ENCODE measurements around the gene ITPR3. TPM values are rescaled to one million over a fixed set of nuclear protein-coding genes. Genes with fewer than 3 reads are reported as not detected.

The ITPR3 gene
- total RNA-seq, 1 experiment from 2014 or later = 24.4 TPM

GRCh38 chr6:33670086-33670660, 49.1 kb downstream of the ITPR3 start:
- DNase-seq (ENCODE audit: low read depth) = no peak

- DNase-seq (ENCODE audit: low read depth) = no peak
Observed at GRCh38 chr6:33670971-33671743, 50.0 kb downstream of the ITPR3 start.

DNA sequence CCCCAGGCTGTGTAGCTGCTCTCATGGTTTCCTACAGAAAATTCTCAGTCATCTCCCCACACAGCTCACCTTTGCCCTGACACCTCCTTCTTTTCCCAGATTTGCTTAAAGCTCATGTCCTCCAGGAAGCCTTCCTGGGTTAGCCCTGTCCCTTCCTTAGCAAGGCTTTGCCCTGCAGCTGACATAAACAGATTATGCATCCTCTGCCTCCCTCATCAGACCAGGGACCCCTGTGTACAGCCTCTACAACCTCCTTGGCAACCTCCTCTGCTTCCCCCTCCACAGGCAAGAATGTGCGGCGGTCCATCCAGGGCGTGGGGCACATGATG, 50.6 kb downstream of the ITPR3 start:
- peak; percentile 8 for DNase-seq (ENCODE audit: low read depth)

GRCh38 chr6:33672808-33673207, 51.7 kb downstream of the ITPR3 start:
- DNase-seq (ENCODE audit: low read depth) = peak; percentile 95

DNA sequence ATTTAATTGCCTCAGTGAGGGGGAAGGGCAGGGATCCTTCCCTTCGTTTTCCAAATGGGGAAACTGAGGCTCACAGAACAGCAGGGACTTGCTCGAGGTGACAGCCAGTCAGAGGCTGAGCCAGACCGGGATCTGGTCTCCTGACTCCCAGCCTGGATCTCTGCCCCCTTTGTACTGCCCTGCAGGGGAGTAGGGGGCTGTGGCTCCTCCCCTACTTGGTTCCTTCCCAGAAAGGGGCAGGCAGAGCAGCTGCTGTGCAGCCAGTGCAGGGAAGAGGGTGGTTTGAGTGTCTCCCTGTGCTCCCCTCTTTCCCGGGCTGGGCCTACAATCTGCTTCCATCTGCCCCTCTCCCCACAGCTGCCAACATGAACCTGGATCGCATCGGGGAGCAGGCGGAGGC, 52.7 kb downstream of the ITPR3 start:
- DNase-seq (ENCODE audit: low read depth) = no peak

GRCh38 chr6:33675968-33676367, 54.8 kb downstream of the ITPR3 start:
- DNase-seq (ENCODE audit: low read depth) = no peak

- no peak for DNase-seq (ENCODE audit: low read depth)
Observed at GRCh38 chr6:33676416-33677142, 55.5 kb downstream of the ITPR3 start.

GRCh38 chr6:33677143-33677660, 56.1 kb downstream of the ITPR3 start:
- DNase-seq (ENCODE audit: low read depth) = no peak

DNA sequence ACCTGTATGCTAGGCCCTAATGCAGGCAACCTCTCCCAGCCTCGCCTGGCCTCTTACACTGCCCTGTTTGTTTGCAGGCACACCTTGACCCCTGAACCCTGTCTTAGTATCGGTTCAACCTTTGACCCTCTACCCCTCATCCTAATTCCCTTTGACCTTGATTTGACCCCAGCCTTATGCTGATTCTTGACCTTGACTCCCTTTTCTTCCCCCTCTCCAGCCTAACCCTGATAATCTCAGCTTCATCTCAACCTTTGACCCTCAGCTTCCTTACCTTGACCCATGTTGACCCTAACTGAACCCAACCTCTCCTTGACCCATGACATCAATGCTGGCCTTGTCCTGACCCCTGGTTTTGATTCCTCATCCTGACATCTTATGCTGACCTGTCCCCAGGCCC, 56.6 kb downstream of the ITPR3 start:
- no peak for DNase-seq (ENCODE audit: low read depth)

DNA sequence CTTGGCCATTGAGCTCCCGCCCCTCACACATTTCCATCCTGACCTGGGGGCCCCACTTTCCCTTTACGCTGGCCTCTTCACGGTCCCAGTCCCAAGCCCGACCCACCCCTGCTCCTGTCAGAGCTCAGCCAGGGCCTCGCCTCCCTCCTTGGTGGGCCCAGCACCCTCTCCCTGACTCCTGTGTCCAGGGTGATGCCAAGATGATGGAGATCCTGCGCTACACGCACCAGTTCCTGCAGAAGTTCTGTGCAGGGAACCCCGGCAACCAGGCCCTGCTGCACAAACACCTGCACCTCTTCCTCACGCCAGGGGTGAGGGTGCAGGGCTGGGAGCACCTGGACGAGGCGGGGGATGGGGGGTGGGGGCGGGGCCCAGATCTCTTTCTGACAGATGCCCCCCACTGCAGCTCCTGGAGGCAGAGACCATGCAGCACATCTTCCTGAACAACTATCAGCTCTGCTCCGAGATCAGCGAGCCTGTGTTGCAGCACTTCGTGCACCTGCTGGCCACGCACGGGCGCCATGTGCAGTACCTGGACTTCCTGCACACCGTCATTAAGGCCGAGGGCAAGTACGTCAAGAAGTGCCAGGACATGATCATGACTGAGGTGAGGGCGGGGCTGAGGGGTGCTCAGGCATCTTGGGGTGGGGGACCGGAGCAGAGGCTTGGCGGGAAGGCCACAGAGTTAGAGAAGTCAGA, 57.3 kb downstream of the ITPR3 start:
- no peak for DNase-seq (ENCODE audit: low read depth)

DNA sequence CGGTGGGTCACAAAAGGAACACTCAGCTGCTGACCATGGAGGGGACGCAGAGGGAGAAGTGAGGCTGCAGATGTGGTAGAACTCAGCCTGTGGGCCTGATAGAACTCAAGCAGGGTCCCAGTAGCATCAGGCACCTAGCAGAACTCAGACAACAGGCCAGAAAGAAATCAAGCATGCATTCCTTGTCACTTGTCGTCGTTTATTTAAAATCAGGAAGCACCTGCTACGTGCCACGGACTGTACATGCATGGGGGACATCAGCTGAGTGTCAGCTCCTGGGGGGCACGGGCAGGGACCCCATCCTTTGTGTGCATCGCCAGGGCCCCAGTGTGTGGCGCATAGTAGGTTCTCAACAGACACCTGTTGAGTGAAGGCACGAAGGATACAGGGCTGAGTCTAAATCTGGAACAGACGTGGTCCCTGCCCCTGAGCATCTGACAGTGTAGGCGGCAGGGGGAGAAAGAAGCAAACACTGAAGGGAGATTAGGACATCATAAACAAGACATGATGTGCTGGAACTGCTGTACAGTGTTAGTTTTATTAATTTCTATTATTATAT, 57.9 kb downstream of the ITPR3 start:
- DNase-seq (ENCODE audit: low read depth) = no peak

DNA sequence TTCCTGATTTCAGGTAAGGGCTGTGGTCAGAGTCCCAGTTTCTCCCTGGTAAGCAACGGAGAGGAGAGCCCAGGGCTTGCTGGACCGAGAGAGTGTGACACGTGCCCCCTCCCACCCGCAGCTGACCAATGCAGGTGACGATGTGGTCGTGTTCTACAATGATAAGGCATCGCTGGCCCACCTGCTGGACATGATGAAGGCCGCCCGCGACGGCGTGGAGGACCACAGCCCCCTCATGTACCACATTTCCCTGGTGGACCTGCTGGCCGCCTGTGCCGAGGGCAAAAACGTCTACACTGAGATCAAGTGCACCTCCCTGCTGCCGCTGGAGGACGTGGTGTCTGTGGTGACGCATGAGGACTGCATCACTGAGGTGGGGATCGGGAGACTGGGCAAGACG, 58.6 kb downstream of the ITPR3 start:
- no peak for DNase-seq (ENCODE audit: low read depth)

DNA sequence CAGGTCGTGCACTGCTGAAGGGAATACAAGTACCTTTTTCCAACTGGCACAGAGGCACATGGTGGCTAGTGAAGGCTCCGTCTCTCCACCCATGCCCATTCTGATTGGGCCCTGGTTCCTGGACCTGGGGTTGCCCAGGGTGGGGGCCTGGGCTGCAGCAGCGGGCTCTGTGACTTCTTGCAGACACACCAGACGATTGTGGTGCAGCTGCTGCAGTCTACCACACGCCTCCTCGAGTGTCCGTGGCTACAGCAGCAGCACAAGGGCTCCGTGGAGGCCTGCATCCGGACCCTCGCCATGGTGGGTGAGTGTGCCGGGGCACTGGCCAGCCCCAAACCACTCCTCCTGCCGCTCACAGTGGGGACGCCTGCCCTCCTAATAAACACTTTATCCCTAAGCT, 61.2 kb downstream of the ITPR3 start:
- no peak for DNase-seq (ENCODE audit: low read depth)

DNA sequence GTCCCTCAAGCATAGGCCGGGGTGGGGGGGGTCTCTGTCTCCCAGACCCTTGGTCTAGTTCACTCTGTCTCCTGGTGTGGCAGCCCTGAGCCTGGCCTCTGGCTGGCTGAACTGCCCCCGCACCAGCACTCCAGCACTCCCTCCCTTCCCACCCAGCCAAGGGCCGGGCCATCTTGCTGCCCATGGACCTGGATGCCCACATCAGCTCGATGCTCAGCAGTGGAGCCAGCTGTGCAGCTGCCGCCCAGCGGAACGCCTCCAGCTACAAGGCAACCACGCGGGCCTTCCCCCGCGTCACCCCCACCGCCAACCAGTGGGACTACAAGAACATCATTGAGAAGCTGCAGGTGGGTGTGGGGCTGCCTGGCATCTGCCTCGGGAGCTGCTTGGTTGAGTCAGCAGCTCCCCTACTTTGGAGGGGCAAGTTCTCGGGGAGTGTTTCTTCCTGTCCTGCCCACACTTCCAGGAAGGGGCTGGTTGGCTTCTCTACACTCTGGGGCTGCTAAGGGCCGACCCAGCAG, 62.0 kb downstream of the ITPR3 start:
- DNase-seq (ENCODE audit: low read depth) = peak; percentile 46

- DNase-seq (ENCODE audit: low read depth) = no peak
Observed at GRCh38 chr6:33683576-33684427, 62.7 kb downstream of the ITPR3 start.

- no peak for DNase-seq (ENCODE audit: low read depth)
Observed at GRCh38 chr6:33684428-33684896, 63.3 kb downstream of the ITPR3 start.

GRCh38 chr6:33684983-33685382, 63.9 kb downstream of the ITPR3 start:
- DNase-seq (ENCODE audit: low read depth) = no peak

- no peak for DNase-seq (ENCODE audit: low read depth)
Observed at GRCh38 chr6:33685411-33686224, 64.5 kb downstream of the ITPR3 start.

GRCh38 chr6:33686225-33686924, 65.3 kb downstream of the ITPR3 start:
- no peak for DNase-seq (ENCODE audit: low read depth)
